HG03354 (cell line): ENCODE measurements around the gene ITIH5.

ENCODE experiments used
- ATAC-seq: cut with Tn5 transposase; IDR thresholded peaks from one replicate; pipeline ENCODE4 v1.9.1; 2021; ENCODE audit warnings: mild to moderate bottlenecking; ENCODE audit not compliant: unreplicated experiment, poor library complexity, severe bottlenecking

Gene ITIH5

GRCh38 chr10:7561216-7561893, 105.4 kb downstream of the ITIH5 start:
- ATAC-seq: no peak

GRCh38 chr10:7560519-7560918, 106.2 kb downstream of the ITIH5 start:
- ATAC-seq: no peak

- no peak for ATAC-seq
Observed at GRCh38 chr10:7559386-7559785, 107.4 kb downstream of the ITIH5 start.

- no peak for ATAC-seq
Observed at GRCh38 chr10:7558036-7558435, 108.7 kb downstream of the ITIH5 start.

- no peak for ATAC-seq
Observed at GRCh38 chr10:7553531-7553930, 113.2 kb downstream of the ITIH5 start.

GRCh38 chr10:7551950-7552716, 114.6 kb downstream of the ITIH5 start:
- ATAC-seq: no peak

GRCh38 chr10:7551289-7551688, 115.5 kb downstream of the ITIH5 start:
- ATAC-seq: no peak

GRCh38 chr10:7550013-7550412, 116.8 kb downstream of the ITIH5 start:
- ATAC-seq: no peak

GRCh38 chr10:7547829-7548228, 118.9 kb downstream of the ITIH5 start:
- no peak for ATAC-seq

- no peak for ATAC-seq
Observed at GRCh38 chr10:7547206-7547605, 119.6 kb downstream of the ITIH5 start.

GRCh38 chr10:7546385-7546967, 120.3 kb downstream of the ITIH5 start:
- ATAC-seq: no peak

GRCh38 chr10:7545792-7546191, 121.0 kb downstream of the ITIH5 start:
- ATAC-seq: no peak

- ATAC-seq: no peak
Observed at GRCh38 chr10:7545261-7545660, 121.5 kb downstream of the ITIH5 start.

- no peak for ATAC-seq
Observed at GRCh38 chr10:7544203-7544602, 122.6 kb downstream of the ITIH5 start.

- ATAC-seq: no peak
Observed at GRCh38 chr10:7542189-7542914, 124.4 kb downstream of the ITIH5 start.

GRCh38 chr10:7541137-7542087, 125.4 kb downstream of the ITIH5 start:
- no peak for ATAC-seq

- no peak for ATAC-seq
Observed at GRCh38 chr10:7538970-7539654, 127.7 kb downstream of the ITIH5 start.

- no peak for ATAC-seq
Observed at GRCh38 chr10:7537126-7537525, 129.6 kb downstream of the ITIH5 start.

GRCh38 chr10:7534480-7534852, 132.3 kb downstream of the ITIH5 start:
- peak; percentile 92 for ATAC-seq
